Measurements from ENCODE around the gene NEK11. TPM values are rescaled to one million over a fixed set of nuclear protein-coding genes. Genes with fewer than 3 reads are reported as not detected.

The NEK11 gene
- total RNA-seq, 1 donor from 2014 or later, result 1.9 TPM

DNA sequence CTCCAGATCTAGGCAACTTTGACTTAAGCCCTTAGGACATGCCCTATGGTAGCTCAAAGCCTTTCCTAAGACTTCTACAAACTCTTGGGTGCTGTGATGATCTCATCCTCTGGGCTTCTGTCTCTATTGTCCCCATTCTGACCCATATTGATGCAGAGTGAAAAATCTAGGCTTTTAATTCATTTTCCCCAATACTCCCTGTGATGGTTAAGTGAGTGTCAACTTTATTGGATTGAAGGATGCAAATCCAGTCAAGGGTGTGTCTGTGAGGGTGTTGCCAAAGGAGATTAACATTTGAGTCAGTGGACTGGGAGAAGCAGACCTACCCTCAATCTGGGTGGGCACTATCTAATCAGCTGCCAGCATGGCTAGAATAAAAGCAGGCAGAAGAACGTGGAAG lies 257.6 kb downstream of the NEK11 start:
- TF ChIP-seq, protein P1, sequence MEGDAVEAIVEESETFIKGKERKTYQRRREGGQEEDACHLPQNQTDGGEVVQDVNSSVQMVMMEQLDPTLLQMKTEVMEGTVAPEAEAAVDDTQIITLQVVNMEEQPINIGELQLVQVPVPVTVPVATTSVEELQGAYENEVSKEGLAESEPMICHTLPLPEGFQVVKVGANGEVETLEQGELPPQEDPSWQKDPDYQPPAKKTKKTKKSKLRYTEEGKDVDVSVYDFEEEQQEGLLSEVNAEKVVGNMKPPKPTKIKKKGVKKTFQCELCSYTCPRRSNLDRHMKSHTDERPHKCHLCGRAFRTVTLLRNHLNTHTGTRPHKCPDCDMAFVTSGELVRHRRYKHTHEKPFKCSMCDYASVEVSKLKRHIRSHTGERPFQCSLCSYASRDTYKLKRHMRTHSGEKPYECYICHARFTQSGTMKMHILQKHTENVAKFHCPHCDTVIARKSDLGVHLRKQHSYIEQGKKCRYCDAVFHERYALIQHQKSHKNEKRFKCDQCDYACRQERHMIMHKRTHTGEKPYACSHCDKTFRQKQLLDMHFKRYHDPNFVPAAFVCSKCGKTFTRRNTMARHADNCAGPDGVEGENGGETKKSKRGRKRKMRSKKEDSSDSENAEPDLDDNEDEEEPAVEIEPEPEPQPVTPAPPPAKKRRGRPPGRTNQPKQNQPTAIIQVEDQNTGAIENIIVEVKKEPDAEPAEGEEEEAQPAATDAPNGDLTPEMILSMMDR (IDR thresholded peaks at IDR 0.05), result no peak
- H3K4me1 Mint-ChIP-seq, result no peaks in the 10 kb centered on the region

DNA sequence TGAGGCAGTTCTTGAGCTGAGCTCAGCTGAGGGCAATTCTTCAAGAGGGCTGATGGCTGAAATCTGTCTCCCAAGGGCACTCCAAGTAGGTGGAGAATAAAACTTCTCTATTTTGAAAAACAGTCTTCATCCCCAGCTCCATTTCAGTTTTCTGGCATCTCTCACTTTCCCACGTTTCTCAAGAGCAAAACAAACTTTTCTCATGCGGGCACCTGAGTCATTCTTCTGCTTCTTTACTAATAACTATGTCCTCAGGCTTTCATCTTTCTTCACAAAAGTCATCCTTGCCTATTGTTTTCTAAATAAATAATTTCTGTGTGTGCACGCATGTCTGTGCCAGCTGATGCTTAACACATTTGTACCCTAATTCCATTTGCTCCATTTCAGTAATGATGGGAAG lies 258.8 kb downstream of the NEK11 start:
- no peaks in the 10 kb centered on the region for H3K27me3 Mint-ChIP-seq
- no peak for DNase-seq
- H3K27ac Mint-ChIP-seq, result no peak overlapping the region
- TF ChIP-seq, protein P1 (IDR thresholded peaks at IDR 0.05), result no peak
- POLR2A ChIA-PET, result no interaction called here
- H3K9me3 Mint-ChIP-seq, result peaks cover 5% of the 10 kb centered on the region
- no peak for ATAC-seq (ENCODE audit: low read depth)
- H3K4me1 Mint-ChIP-seq, result no peaks in the 10 kb centered on the region
- intact Hi-C loops (cut with micrococcal nuclease), result no loop called here
- CTCF ChIA-PET, result no interaction called here
- no peak overlapping the region for H3K4me3 Mint-ChIP-seq
- H3K36me3 Mint-ChIP-seq (ENCODE audit: low read depth), result no peaks in the 10 kb centered on the region

More for the DNA sequence above, 257.6 kb downstream of the NEK11 start:
- ATAC-seq (ENCODE audit: low read depth) (no peak), DNase-seq (no peak)
- ChIA-PET POLR2A (no interaction called here), CTCF (no interaction called here)
- intact Hi-C loops (cut with micrococcal nuclease), result no loop called here
- H3K4me3 Mint-ChIP-seq, result no peak overlapping the region
- H3K27ac Mint-ChIP-seq, result no peak overlapping the region
- peaks cover 5% of the 10 kb centered on the region for H3K9me3 Mint-ChIP-seq
- H3K36me3 Mint-ChIP-seq (ENCODE audit: low read depth), result no peaks in the 10 kb centered on the region
- no peaks in the 10 kb centered on the region for H3K27me3 Mint-ChIP-seq

DNA sequence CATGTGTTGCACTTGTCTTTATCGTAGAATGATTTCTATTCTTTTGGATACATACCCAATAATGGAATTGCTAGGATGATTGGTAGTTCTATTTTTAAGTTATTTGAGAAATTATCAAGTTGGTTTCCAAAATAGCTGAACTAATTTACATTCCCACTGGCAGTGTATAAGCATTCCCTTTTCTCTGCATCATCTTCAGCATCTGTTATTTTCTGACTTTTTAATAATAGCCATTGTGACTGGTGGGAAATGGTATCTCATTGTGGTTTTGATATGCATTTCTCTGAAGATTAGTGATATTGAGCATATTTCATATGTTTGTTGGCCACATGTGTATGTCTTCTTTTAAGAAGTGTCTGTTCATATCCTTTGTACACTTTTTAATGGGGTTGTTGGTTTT lies 273.2 kb downstream of the NEK11 start:
- Mint-ChIP-seq H3K4me3 (no peak overlapping the region), H3K27me3 (peaks cover 25% of the 10 kb centered on the region), H3K36me3 (ENCODE audit: low read depth) (no peaks in the 10 kb centered on the region), H3K9me3 (peaks cover 5% of the 10 kb centered on the region), H3K27ac (no peak overlapping the region), H3K4me1 (no peaks in the 10 kb centered on the region)
- ChIA-PET CTCF (no interaction called here), POLR2A (no interaction called here)
- intact Hi-C loops (cut with micrococcal nuclease), result no loop called here
- DNase-seq (no peak), ATAC-seq (ENCODE audit: low read depth) (no peak)
- TF ChIP-seq, protein P1 (IDR thresholded peaks at IDR 0.05), result no peak

DNA sequence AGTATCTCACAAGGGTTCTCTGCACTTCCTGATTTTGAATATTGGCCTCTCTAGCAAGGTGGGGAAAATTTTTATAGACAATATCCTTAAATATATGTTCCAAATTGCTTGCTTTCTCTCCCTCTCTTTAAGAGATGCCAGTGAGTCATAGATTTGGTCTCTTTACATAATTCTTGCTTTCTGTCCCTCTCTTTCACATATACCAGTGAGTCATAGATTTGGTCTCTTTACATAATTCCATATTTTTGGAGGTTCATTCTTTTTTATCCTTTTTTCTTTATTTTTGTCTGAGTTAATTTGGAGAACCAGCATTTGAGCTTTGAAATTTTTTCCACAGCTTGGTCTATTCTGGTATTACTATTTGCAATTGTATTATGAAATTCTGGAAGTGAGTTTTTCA lies 277.2 kb downstream of the NEK11 start:
- H3K9me3 Mint-ChIP-seq, result peaks cover 2% of the 10 kb centered on the region

DNA sequence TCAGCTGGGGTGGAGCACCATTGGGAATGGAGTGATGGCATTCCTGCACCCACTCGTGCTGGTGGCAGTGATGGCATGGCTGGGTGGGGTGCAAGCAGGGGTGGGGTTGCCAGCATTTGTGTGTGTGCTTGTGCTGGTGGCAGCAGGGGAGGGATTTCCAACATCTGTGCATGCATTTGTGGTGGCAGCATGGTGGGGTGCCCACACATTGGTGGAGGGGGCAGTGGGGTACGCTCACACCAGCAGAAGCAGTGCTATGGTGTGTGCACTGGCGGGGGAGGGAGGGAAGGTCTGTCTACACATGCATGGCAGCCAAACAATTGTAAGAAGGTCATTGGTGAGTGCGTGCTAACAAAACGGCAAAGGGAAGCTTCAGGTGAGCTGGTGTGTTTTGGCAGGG lies 278.2 kb downstream of the NEK11 start:
- intact Hi-C loops (cut with micrococcal nuclease), result no loop called here
- H3K36me3 Mint-ChIP-seq (ENCODE audit: low read depth), result no peaks in the 10 kb centered on the region
- ATAC-seq (ENCODE audit: low read depth) (no peak), DNase-seq (no peak)
- TF ChIP-seq, protein P1 (IDR thresholded peaks at IDR 0.05), result no peak
- ChIA-PET CTCF (no interaction called here), POLR2A (no interaction called here)
- peaks cover 2% of the 10 kb centered on the region for H3K9me3 Mint-ChIP-seq
- no peak overlapping the region for H3K27ac Mint-ChIP-seq
- H3K4me3 Mint-ChIP-seq, result no peak overlapping the region
- no peaks in the 10 kb centered on the region for H3K4me1 Mint-ChIP-seq
- peaks cover 36% of the 10 kb centered on the region for H3K27me3 Mint-ChIP-seq

More for the DNA sequence above, 277.2 kb downstream of the NEK11 start:
- peaks cover 30% of the 10 kb centered on the region for H3K27me3 Mint-ChIP-seq
- DNase-seq (no peak), ATAC-seq (ENCODE audit: low read depth) (no peak)
- no peaks in the 10 kb centered on the region for H3K36me3 Mint-ChIP-seq (ENCODE audit: low read depth)
- ChIA-PET CTCF (no interaction called here), POLR2A (no interaction called here)
- H3K27ac Mint-ChIP-seq, result no peak overlapping the region
- no peaks in the 10 kb centered on the region for H3K4me1 Mint-ChIP-seq
- intact Hi-C loops (cut with micrococcal nuclease), result no loop called here
- no peak overlapping the region for H3K4me3 Mint-ChIP-seq
- TF ChIP-seq, protein P1 (IDR thresholded peaks at IDR 0.05), result no peak

All from activated B cell treated with CpG ODN at 0.5 μM for 24 hours (primary cell).